ENCODE measurements around the gene XYLT2. TPM values are rescaled to one million over a fixed set of nuclear protein-coding genes. Genes with fewer than 3 reads are reported as not detected.

The XYLT2 gene
- polyA plus RNA-seq, 2 of the 4 experiments (the other 2 are of a cell fraction): 9.7 to 15.8 TPM

DNA sequence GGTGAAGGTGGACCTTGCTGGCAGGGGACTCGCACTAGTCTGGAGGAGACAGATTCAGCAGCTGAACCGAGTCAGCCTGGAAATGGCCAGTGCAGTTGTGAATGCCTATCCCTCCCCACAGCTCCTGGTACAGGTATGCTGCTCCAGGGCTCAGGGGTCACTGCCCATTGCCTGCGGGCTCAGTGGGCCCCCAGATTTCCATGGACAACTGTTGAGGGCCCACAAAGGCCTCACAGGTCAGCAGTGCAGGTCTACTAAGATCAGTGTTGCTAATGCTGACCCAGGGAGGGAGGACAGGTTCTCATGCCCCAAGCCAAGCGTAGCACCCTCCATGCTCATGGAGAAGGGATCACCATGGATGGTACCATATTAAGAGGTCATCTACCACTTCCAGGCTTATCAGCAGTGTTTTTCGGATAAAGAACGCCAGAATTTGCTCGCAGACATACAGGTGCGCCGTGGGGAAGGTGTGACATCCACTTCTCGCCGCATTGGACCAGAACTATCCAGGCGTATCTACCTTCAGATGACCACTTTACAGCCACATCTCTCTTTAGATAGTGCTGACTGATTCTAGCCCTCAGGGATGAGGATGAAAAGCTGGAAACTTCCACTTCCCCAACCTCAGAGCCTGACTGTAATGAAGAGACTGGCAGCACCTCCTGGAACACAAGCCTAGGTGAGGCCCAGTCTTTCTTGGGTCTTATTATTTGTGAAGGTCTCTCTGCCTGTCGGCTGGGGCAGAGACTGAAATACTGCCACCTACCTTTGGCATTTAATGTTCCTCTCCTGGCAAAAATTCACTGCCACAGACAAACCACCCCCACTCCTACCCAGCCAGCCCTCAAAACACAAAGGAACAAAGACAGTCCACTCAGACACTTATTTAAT lies 34.7 kb downstream of the XYLT2 start (continued):
- TF ChIP-seq CHD4 (IDR thresholded peaks at IDR 0.05; ENCODE audit: borderline replicate concordance): no peak
- TF ChIP-seq POLR2A (IDR thresholded peaks at IDR 0.05; ENCODE audit: low read length): no peak
- TF ChIP-seq, protein P1, sequence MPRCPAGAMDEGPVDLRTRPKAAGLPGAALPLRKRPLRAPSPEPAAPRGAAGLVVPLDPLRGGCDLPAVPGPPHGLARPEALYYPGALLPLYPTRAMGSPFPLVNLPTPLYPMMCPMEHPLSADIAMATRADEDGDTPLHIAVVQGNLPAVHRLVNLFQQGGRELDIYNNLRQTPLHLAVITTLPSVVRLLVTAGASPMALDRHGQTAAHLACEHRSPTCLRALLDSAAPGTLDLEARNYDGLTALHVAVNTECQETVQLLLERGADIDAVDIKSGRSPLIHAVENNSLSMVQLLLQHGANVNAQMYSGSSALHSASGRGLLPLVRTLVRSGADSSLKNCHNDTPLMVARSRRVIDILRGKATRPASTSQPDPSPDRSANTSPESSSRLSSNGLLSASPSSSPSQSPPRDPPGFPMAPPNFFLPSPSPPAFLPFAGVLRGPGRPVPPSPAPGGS (IDR thresholded peaks at IDR 0.05): no peak
- TF ChIP-seq JUNB (IDR thresholded peaks at IDR 0.05): no peak
- TF ChIP-seq ESRRA (IDR thresholded peaks at IDR 0.05; ENCODE audit: borderline replicate concordance, low read length): no peak
- TF ChIP-seq TP53 (CRISPR knock-in tag; IDR thresholded peaks at IDR 0.05): 0 out of 2 replicates have a peak, but pooled peaks have one; percentile 13
- TF ChIP-seq, protein P2, sequence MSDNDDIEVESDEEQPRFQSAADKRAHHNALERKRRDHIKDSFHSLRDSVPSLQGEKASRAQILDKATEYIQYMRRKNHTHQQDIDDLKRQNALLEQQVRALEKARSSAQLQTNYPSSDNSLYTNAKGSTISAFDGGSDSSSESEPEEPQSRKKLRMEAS (IDR thresholded peaks at IDR 0.05): no peak
- TF ChIP-seq, protein P3, sequence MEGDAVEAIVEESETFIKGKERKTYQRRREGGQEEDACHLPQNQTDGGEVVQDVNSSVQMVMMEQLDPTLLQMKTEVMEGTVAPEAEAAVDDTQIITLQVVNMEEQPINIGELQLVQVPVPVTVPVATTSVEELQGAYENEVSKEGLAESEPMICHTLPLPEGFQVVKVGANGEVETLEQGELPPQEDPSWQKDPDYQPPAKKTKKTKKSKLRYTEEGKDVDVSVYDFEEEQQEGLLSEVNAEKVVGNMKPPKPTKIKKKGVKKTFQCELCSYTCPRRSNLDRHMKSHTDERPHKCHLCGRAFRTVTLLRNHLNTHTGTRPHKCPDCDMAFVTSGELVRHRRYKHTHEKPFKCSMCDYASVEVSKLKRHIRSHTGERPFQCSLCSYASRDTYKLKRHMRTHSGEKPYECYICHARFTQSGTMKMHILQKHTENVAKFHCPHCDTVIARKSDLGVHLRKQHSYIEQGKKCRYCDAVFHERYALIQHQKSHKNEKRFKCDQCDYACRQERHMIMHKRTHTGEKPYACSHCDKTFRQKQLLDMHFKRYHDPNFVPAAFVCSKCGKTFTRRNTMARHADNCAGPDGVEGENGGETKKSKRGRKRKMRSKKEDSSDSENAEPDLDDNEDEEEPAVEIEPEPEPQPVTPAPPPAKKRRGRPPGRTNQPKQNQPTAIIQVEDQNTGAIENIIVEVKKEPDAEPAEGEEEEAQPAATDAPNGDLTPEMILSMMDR (IDR thresholded peaks at IDR 0.05): peak; percentile 21; the same call in 2 of the 3 replicates

GRCh38 chr17:50381260-50381815 lies 35.4 kb downstream of the XYLT2 start:
- ChIA-PET CTCF (interaction anchor here (0.8 to 33.9 kb wide), 6 partner anchors 9 to 158 kb away, joined by 3 to 445 read pairs (median 5); partner anchors contain the start of gene LRRC59), POLR2A (interaction anchor here (0.9 to 1.0 kb wide), 2 partner anchors 17 to 35 kb away, joined by 3 to 4 read pairs; partner anchors contain the start of gene XYLT2)
- H3K27ac ChIP-seq: no peak overlapping the region
- 88% methylated on average over 7 of the region's 7 CpGs for WGBS (ENCODE audit: missing lambda C conversion rate)
- no peak for FAIRE-seq
- no peak for DNase-seq (ENCODE audit: low read depth in 1 of 2, low spot score in 1 of 2)
- no peaks in the 10 kb centered on the region for H3K4me1 ChIP-seq
- no peak overlapping the region for H3K4me3 ChIP-seq
- no peak overlapping the region for H3K4me2 ChIP-seq
- no peaks in the 10 kb centered on the region for H3K9me3 ChIP-seq
- no peak for TF ChIP-seq HDAC2 (IDR thresholded peaks at IDR 0.05)
- peak; percentile 55 for TF ChIP-seq MAFK (IDR thresholded peaks at IDR 0.05; ENCODE audit: partially characterized antibody)
- ATAC-seq: no peak

DNA sequence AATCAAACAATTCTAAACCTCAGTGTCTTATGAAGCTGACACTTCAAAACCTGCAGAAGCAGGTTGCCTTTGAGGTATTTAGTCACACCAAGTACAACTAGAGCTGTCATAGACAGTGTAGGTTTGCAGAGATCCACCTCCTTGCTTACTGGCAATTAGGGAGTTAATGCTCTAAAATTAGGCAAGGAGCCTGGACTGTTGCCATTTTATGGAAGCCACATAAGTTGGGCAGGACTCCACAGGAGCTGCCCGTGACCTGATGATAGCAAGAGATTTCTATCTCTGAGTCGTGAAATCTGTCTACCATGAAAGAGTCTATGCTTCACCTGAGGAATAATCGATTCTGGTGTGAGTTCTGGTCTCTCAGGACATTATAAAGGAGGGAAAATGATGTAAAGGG lies 36.0 kb downstream of the XYLT2 start:
- no peaks in the 10 kb centered on the region for H3K4me1 ChIP-seq
- no peak overlapping the region for H3K4me2 ChIP-seq
- TF ChIP-seq HES2 (IDR thresholded peaks at IDR 0.05) (no peak), SMC3 (IDR thresholded peaks at IDR 0.05) (no peak), MYC (IDR thresholded peaks at IDR 0.05; ENCODE audit: borderline replicate concordance, low read length) (no peak), CBX8 (IDR thresholded peaks at IDR 0.05) (no peak), CHD4 (IDR thresholded peaks at IDR 0.05; ENCODE audit: borderline replicate concordance) (no peak), HEYL (CRISPR knock-in tag; IDR thresholded peaks at IDR 0.05) (no peak)
- H3K9me3 ChIP-seq: no peaks in the 10 kb centered on the region
- DNase-seq (ENCODE audit: low read depth in 1 of 2, low spot score in 1 of 2) (no peak), ATAC-seq (no peak), FAIRE-seq (no peak)
- POLR2A ChIA-PET: interaction anchor here (0.9 to 1.0 kb wide), 2 partner anchors 16 to 36 kb away, joined by 3 to 4 read pairs; partner anchors contain the start of genes LRRC59 and XYLT2
- WGBS (ENCODE audit: missing lambda C conversion rate): 48% methylated on average over 3 of the region's 3 CpGs
- no peak overlapping the region for H3K4me3 ChIP-seq
- H3K27ac ChIP-seq: no peak overlapping the region
- CTCF ChIA-PET: interaction anchor here (1.4 to 33.9 kb wide), 4 partner anchors 10 to 100 kb away, joined by 3 to 445 read pairs (median 56); partner anchors contain the start of gene LRRC59

GRCh38 chr17:50382931-50383330 lies 37.0 kb downstream of the XYLT2 start:
- no peak overlapping the region for H3K4me2 ChIP-seq
- DNase-seq (ENCODE audit: low read depth in 1 of 2, low spot score in 1 of 2) (no peak), ATAC-seq (no peak), FAIRE-seq (no peak)
- WGBS (ENCODE audit: missing lambda C conversion rate): 87% methylated on average over 12 of the region's 12 CpGs
- H3K4me1 ChIP-seq: no peaks in the 10 kb centered on the region
- H3K4me3 ChIP-seq: no peak overlapping the region
- CTCF ChIA-PET: interaction anchor here (0.6 to 33.9 kb wide), 4 partner anchors 10 to 99 kb away, joined by 3 to 445 read pairs (median 56); partner anchors contain the start of gene LRRC59
- H3K27ac ChIP-seq: no peak overlapping the region
- POLR2A ChIA-PET: interaction anchor here (1.0 kb wide), 1 partner anchor 15 kb away, joined by 3 read pairs; the partner anchor contains the start of gene LRRC59
- H3K9me3 ChIP-seq: no peaks in the 10 kb centered on the region
- TF ChIP-seq PHF8 (IDR thresholded peaks at IDR 0.05; ENCODE audit: borderline replicate concordance, low read depth) (no peak), KDM5A (IDR thresholded peaks at IDR 0.05) (no peak), CHD2 (IDR thresholded peaks at IDR 0.05; ENCODE audit: low read length, partially characterized antibody) (no peak), HES2 (IDR thresholded peaks at IDR 0.05) (no peak), EP300 (IDR thresholded peaks at IDR 0.05) (no peak), ELK1 (IDR thresholded peaks at IDR 0.05; ENCODE audit: low read depth, low read length) (no peak), TFCP2L1 (CRISPR knock-in tag; IDR thresholded peaks at IDR 0.05) (no peak)
- TF ChIP-seq, protein P4, sequence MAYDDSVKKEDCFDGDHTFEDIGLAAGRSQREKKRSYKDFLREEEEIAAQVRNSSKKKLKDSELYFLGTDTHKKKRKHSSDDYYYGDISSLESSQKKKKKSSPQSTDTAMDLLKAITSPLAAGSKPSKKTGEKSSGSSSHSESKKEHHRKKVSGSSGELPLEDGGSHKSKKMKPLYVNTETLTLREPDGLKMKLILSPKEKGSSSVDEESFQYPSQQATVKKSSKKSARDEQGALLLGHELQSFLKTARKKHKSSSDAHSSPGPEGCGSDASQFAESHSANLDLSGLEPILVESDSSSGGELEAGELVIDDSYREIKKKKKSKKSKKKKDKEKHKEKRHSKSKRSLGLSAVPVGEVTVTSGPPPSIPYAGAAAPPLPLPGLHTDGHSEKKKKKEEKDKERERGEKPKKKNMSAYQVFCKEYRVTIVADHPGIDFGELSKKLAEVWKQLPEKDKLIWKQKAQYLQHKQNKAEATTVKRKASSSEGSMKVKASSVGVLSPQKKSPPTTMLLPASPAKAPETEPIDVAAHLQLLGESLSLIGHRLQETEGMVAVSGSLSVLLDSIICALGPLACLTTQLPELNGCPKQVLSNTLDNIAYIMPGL (CRISPR knock-in tag; IDR thresholded peaks at IDR 0.05; ENCODE audit: borderline replicate concordance): no peak
